ENCODE results near the gene GINS2. TPM values are rescaled to one million over a fixed set of nuclear protein-coding genes. Genes with fewer than 3 reads are reported as not detected.
A peak's percentile ranks its signal among the peaks of the same experiment; 100 is the strongest.

The GINS2 gene
- total and polyA plus RNA-seq, 2 of the 4 experiments (the other 2 are of a cell fraction): 12.0 to 13.4 TPM

DNA sequence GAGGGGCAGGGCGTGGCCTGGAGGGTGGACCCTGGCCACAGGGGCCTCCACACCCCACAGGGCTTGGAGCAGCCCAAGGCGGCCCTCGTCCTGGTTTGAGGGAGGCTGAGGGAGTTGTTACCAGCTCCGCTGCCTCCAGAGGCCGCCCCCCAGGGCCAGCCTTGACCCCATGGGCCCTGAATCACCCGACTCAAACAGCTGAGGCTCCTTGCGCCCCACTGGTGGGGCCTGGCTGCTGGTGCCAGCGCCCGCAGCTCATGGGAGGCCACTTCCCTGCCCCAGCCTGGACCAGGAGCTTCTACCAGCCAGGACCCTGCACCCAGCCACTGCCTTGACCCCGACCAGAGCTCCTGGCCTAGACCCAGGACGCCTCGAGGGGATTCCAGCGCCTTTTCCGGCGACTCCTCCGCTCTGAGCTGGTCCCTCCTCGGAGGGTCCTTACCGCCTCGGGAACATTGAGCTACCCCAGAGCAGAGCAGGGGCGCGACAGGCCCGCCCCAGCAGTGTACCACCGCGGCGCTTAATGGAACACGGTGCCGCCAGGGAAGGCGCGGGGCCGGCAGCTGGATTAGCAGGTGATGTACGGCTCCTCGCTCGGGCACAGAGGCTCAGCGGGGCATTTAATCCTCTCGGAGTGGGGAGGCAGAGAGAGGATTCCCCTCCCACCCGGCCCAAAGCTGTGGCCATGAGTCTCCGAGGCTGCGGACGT, 38.5 kb downstream of the GINS2 start:
- Histone ChIP-seq H4K20me1 (ENCODE audit: insufficient read depth, low read length) (peaks cover 62% of the 10 kb centered on the region), H4K91ac (ENCODE audit: insufficient read depth, low read depth, low read length) (no peak overlapping the region), H3K9ac (ENCODE audit: low read depth, low read length) (no peak overlapping the region), H3K27me3 (ENCODE audit: control insufficient read depth, insufficient read depth, low read length) (no peaks in the 10 kb centered on the region), H3K36me3 (ENCODE audit: control insufficient read depth, insufficient read depth, low read length) (peaks cover 25% of the 10 kb centered on the region), H3K9me1 (ENCODE audit: insufficient read depth, low read length) (0 out of 2 replicates have a peak, but pooled peaks cover 6% of the 10 kb centered on the region), H2AFZ (replicated peaks; ENCODE audit: low read length, poor library complexity) (no peak overlapping the region), H2BK15ac (ENCODE audit: low read depth, low read length) (no peak overlapping the region), H2BK20ac (ENCODE audit: low read depth, low read length) (no peak overlapping the region), H4K5ac (ENCODE audit: low read depth, low read length) (no peak overlapping the region), H3K4ac (ENCODE audit: low read depth, low read length) (no peak overlapping the region), H2BK5ac (ENCODE audit: low read depth, low read length, poor library complexity, severe bottlenecking) (no peak overlapping the region), H3K56ac (ENCODE audit: extremely low read depth, insufficient read depth, low read length) (no peak overlapping the region), H2AK5ac (ENCODE audit: low read depth, low read length) (no peak overlapping the region), H3K23ac (ENCODE audit: low read depth, low read length) (no peak overlapping the region), H3K27ac (ENCODE audit: insufficient read depth, low read length) (no peak overlapping the region), H3K4me2 (ENCODE audit: low read depth, low read length) (no peak overlapping the region), H2BK120ac (ENCODE audit: low read depth, low read length) (no peak overlapping the region), H3K4me1 (ENCODE audit: control insufficient read depth, insufficient read depth, low read length) (peaks cover 14% of the 10 kb centered on the region), H3K79me1 (ENCODE audit: low read depth in 1 of 2, low read length in 2 of 2) (peaks cover 8 to 39% of the 10 kb centered on the region in 2 experiments), H4K8ac (ENCODE audit: low read depth in 2 of 2, low read length in 2 of 2) (no peak overlapping the region), H3K9me3 (ENCODE audit: control insufficient read depth, insufficient read depth, low read length) (no peaks in the 10 kb centered on the region), H2AK9ac (replicated peaks; ENCODE audit: low read depth, low read length, poor library complexity) (no peak overlapping the region), H3K4me3 (ENCODE audit: insufficient read depth, low read depth, low read length) (no peak overlapping the region), H3K18ac (ENCODE audit: low read depth, low read length) (no peak overlapping the region), H3K14ac (replicated peaks; ENCODE audit: low read depth, low read length) (no peak overlapping the region)
- dilution Hi-C loops (cut with HindIII; ENCODE audit: low sequenced_read_pairs, unreplicated experiment) (no loop called here), in situ Hi-C loops (cut with MboI; ENCODE audit: low sequenced_read_pairs) (no loop called here), intact Hi-C loops (cut with micrococcal nuclease) (no loop called here)
- DNase-seq (no peak), ATAC-seq (ENCODE audit: low read depth) (no peak)
- WGBS, 2 experiments (ENCODE audit: extremely low coverage in 2 of 2, insufficient read length in 1 of 2): 90% methylated on average over 14 of the region's 39 CpGs; no CpG with 5 or more reads in 1 of the 2 experiments
- TF ChIP-seq BHLHE40 (IDR thresholded peaks at IDR 0.05; ENCODE audit: low read depth, low read length) (no peak), FOS (IDR thresholded peaks at IDR 0.05; ENCODE audit: low read depth, low read length) (no peak), RAD21 (IDR thresholded peaks at IDR 0.05; ENCODE audit: low read length) (no peak)
- TF ChIP-seq, protein P1, sequence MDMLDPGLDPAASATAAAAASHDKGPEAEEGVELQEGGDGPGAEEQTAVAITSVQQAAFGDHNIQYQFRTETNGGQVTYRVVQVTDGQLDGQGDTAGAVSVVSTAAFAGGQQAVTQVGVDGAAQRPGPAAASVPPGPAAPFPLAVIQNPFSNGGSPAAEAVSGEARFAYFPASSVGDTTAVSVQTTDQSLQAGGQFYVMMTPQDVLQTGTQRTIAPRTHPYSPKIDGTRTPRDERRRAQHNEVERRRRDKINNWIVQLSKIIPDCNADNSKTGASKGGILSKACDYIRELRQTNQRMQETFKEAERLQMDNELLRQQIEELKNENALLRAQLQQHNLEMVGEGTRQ (IDR thresholded peaks at IDR 0.05; ENCODE audit: low read depth, low read length): no peak
- TF ChIP-seq, protein P2, sequence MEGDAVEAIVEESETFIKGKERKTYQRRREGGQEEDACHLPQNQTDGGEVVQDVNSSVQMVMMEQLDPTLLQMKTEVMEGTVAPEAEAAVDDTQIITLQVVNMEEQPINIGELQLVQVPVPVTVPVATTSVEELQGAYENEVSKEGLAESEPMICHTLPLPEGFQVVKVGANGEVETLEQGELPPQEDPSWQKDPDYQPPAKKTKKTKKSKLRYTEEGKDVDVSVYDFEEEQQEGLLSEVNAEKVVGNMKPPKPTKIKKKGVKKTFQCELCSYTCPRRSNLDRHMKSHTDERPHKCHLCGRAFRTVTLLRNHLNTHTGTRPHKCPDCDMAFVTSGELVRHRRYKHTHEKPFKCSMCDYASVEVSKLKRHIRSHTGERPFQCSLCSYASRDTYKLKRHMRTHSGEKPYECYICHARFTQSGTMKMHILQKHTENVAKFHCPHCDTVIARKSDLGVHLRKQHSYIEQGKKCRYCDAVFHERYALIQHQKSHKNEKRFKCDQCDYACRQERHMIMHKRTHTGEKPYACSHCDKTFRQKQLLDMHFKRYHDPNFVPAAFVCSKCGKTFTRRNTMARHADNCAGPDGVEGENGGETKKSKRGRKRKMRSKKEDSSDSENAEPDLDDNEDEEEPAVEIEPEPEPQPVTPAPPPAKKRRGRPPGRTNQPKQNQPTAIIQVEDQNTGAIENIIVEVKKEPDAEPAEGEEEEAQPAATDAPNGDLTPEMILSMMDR (conservative IDR thresholded peaks at IDR 0.05; ENCODE audit: low read depth, low read length): no peak
- BruUV-seq (replicated peaks): TSS peak; percentile 15
- ChIA-PET CTCF (no interaction called here), POLR2A (ENCODE audit: unreplicated experiment) (no interaction called here)
